HFF-Myc (cell line): ENCODE data around the gene HOTAIR.
A peak's percentile ranks its signal among the peaks of the same experiment; 100 is the strongest.

Source experiments
- DNase-seq: peaks from one replicate; pipeline ENCODE4 v3.0.0-alpha.2; 2011; ENCODE audit warnings: low read depth; ENCODE audit errors: extremely low read depth
- H3K4me3 ChIP-seq: replicated peaks from 2 replicates; pipeline ENCODE4 v1.5.1; 2011; ENCODE audit warnings: low read depth, mild to moderate bottlenecking, control low read depth, low read length
- CTCF ChIP-seq: IDR thresholded peaks from 2 replicates; pipeline ENCODE4 v1.5.1; 2012; ENCODE audit warnings: mild to moderate bottlenecking, low read depth, low read length, control low read depth; ENCODE audit errors: missing control alignments

Gene HOTAIR

GRCh38 chr12:53970451-53970850 is 4.3 kb downstream of the HOTAIR start:
- DNase-seq: no peak
- H3K4me3 ChIP-seq: no peak overlapping the region
- no peak for TF ChIP-seq CTCF

DNA sequence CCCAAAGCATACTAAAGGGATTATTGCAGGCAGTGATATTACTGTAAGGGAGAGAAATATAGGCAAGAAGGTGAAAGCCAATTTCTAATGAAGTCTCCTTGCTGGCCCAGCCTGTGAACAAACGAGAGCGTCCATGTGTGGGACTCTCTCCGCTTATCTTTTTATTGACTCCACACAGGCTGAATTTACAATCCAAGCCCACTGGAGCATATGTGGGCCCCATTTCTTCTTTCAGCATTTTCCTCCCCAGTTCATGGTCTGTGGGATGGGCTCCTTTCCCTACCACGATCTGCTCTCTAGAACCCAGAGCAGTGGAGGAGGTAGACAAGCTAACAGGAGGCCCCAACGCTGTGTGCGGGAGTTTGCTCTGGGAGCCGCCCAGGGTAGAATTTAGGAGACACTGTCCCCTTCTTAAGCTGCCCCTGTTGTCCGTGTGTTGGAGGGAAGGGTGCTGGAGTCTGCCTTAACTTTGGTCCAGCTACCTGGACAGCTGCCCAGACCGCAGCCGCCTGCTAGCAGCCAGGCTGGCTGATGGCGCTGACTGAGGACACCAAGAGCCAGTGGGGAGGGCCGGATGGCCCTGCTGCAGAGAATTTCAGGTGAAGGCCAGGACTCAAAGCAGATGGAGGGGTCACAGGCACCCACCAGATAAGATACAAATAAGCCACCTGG is 5.0 kb downstream of the HOTAIR start:
- DNase-seq: no peak
- TF ChIP-seq CTCF: no peak
- H3K4me3 ChIP-seq: no peak overlapping the region

DNA sequence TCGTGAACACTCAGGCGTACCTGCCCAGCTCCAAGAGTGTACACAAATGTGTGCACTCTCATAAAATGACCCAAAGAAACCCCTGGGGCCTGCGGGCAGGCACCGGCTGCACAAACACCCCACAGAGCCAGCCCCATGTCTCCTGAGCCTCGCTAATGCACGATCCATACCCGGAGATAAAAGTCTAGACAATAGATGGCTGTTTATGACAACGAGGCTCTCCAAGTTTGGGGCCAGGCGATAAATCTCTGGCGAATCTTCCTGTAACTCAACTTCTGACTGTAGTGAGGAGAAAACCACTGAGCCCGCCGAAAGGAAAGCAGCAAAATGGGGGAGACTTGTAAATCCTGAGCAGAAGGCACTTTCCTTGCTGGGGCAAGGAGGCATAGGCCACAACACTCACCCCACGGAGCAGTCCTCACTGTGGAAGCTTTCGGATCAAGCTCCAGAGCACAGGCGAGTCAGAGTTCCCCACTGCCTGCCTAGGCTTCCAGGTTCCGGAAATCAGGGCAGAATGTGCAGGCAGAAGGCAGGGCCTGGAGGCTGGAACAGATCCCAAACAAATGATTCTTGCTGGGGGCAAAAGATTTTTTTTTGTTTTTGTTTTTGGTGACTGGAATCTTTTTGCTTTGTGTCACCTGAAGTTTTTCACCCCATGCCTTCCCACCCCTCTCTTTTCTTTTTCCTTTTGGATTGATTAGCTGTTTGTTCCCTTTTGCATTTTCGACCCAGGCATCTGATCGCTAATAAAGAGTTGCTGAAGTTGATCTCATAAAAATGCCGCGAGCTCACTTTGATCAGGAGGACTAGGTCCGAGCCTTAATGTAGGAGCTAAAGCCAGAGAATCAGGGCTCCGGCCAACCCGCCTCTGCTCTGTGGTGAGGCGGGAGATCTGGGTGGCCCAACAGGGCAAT is 6.3 kb downstream of the HOTAIR start:
- no peak for TF ChIP-seq CTCF
- peak overlapping the region; percentile 49 for H3K4me3 ChIP-seq
- DNase-seq: no peak

DNA sequence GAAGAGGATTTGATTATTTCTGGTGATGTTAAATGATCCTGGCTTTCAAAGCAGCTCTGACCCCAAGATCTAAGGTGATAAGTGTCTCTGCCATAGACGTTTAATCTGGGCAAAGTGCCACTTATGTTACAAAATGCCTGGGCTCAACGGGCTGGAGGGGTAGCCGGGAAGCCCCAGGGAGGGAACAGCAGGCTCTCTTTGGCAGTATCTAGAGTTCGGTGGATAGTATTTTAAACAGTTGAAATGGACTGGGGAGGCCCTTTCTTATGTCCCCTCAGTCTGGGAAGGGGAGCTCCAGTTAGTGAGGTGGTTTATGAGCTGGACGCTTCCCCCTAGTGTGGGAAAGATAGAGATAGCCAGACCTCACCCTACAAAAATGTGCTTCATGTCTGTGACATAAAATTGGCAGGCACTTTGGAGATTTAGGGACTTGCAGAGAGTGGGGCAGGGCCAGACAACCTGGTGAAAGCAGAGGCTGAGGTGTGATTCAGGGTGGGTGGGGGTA is 7.3 kb downstream of the HOTAIR start:
- no peak for DNase-seq
- H3K4me3 ChIP-seq: peak overlapping the region; percentile 49
- no peak for TF ChIP-seq CTCF

DNA sequence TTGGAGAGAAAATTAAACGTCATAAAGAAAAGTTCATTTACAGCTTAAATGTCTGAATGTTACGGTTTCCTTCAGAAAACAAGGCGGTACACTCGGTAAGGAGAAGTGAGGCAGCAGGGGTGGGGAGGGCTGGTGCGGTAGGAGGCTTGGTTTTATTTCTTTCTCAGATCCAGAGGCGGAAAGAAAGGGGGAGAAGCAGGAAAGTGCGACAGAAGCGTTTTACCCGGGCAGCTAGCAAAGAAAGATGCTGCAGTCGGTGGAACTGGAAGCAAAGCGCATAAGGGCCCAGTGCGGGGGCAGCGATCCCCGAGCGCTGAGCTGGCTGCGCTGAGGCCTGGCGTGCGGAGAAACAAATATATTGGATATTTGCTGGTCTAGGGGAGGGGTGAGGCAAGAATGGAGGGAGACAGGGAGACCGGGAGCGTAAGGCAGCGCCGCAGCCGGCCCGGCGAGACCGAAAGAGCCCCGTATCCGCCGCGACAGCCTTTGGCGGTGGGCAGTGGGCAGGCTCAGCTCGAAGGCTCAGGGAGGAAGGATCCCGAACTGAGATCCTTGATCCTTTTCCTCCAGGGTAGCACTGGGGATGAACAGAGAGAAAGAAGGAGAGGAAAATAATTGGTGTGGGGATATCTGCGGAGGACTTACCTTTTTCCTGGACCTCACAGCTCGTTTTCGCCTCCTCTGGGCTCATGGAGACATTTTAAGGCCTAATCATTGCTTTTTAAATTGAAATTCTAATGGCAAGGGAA is 8.2 kb downstream of the HOTAIR start:
- TF ChIP-seq CTCF: no peak
- no peak for DNase-seq
- peak overlapping the region; percentile 49 for H3K4me3 ChIP-seq

GRCh38 chr12:53966085-53966384 is 8.7 kb downstream of the HOTAIR start:
- TF ChIP-seq CTCF: no peak
- no peak for DNase-seq
- peak overlapping the region; percentile 49 for H3K4me3 ChIP-seq
